H1 (cell line): ENCODE data around the gene MSH2.

ENCODE experiments used
- EP300 ChIP-seq, 2 experiments: IDR thresholded peaks; 1 replicate in 1 of 2; 2 replicates in 1 of 2; pipeline ENCODE4 v1.6.1; 2011 to 2012; ENCODE audit warnings: low read depth in 2 of 2, low read length in 2 of 2, mild to moderate bottlenecking in 2 of 2, borderline replicate concordance in 1 of 2, inconsistent platforms in 1 of 2, moderate library complexity in 1 of 2
- EZH2 ChIP-seq: fragments of 200-600 bp; sonication (generic); IDR thresholded peaks from 2 replicates; pipeline ENCODE4 v1.7.1; 2012; ENCODE audit warnings: low read depth, mild to moderate bottlenecking, moderate library complexity, low read length, inconsistent platforms; ENCODE audit not compliant: severe bottlenecking
- POLR2AphosphoS5 ChIP-seq: IDR thresholded peaks from 2 replicates; pipeline ENCODE4 v1.6.1; 2011; ENCODE audit warnings: low read depth, low read length
- SP1 ChIP-seq: IDR thresholded peaks from 2 replicates; pipeline ENCODE4 v1.6.1; 2011; ENCODE audit warnings: low read depth, low read length
- TF ChIP-seq, protein P1 (sequence below), 3 experiments: IDR thresholded peaks; 1 replicate in 2 of 3; 2 replicates in 1 of 3; pipeline versions ENCODE4 v1.5.1 to v1.6.1; 2011; ENCODE audit warnings: low read length in 3 of 3, mild to moderate bottlenecking in 3 of 3, inconsistent platforms in 2 of 3, low read depth in 1 of 3, moderate library complexity in 1 of 3; ENCODE audit not compliant: insufficient read depth in 1 of 3; ENCODE audit errors: control extremely low read depth in 1 of 3
- TF ChIP-seq, protein P2 (sequence below): IDR thresholded peaks from 2 replicates; pipeline ENCODE4 v1.6.1; 2011; ENCODE audit warnings: low read depth, mild to moderate bottlenecking, low read length; ENCODE audit not compliant: insufficient read depth

DNA sequence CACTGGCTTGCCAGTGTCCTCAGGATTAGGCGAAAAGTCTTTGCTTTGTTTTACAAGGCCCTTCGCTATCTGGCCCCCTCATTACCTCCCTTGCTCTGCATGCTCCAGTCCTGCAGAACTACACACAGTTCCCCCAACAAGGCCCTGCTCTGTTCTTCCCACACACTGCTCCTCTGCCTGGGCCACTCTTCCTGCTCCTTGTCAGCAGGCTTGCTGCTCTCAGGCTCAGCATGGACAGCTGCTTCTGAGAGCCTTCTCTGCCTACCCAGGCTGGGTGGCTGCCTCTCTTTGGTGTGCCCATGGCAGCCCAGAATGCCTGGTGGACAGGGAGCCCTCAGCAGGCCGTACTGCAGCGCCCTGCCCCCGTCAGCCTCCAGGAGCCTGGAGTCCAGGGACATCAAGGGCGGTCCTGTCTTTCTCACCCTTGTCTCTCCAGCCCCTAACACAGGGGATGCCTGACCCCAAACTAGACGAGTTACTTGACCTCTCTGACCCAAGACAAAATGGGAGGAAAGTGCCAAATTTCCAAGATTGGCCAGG lies 111.1 kb downstream of the MSH2 start:
- no peak for TF ChIP-seq POLR2AphosphoS5
- no peak for TF ChIP-seq EP300 (IDR thresholded peaks at IDR 0.05; ENCODE audit: borderline replicate concordance in 1 of 2, low read depth in 2 of 2, low read length in 2 of 2)
- TF ChIP-seq, protein P1, sequence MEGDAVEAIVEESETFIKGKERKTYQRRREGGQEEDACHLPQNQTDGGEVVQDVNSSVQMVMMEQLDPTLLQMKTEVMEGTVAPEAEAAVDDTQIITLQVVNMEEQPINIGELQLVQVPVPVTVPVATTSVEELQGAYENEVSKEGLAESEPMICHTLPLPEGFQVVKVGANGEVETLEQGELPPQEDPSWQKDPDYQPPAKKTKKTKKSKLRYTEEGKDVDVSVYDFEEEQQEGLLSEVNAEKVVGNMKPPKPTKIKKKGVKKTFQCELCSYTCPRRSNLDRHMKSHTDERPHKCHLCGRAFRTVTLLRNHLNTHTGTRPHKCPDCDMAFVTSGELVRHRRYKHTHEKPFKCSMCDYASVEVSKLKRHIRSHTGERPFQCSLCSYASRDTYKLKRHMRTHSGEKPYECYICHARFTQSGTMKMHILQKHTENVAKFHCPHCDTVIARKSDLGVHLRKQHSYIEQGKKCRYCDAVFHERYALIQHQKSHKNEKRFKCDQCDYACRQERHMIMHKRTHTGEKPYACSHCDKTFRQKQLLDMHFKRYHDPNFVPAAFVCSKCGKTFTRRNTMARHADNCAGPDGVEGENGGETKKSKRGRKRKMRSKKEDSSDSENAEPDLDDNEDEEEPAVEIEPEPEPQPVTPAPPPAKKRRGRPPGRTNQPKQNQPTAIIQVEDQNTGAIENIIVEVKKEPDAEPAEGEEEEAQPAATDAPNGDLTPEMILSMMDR (IDR thresholded peaks at IDR 0.05; ENCODE audit: control extremely low read depth in 1 of 3, insufficient read depth in 1 of 3, low read depth in 1 of 3, low read length in 3 of 3) = no peak
- TF ChIP-seq, protein P2, sequence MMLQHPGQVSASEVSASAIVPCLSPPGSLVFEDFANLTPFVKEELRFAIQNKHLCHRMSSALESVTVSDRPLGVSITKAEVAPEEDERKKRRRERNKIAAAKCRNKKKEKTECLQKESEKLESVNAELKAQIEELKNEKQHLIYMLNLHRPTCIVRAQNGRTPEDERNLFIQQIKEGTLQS = no peak
- no peak for TF ChIP-seq EZH2
- TF ChIP-seq SP1 = no peak
